Body of pancreas (tissue), 4 donors: ENCODE measurements around the gene GLYAT.
"Not testable (repeated sequence)": the region's sequence is repeated elsewhere in the genome, so short reads cannot be mapped to it uniquely, and the experiment has no call there.

Source experiments
- POLR2A ChIP-seq, 3 donors: fragments of 450-650 bp; IDR thresholded peaks; one replicate each; pipeline ENCODE4 v1.6.1; 2016; ENCODE audit warnings: antibody characterized with exemption in 3 of 3, mild to moderate bottlenecking in 2 of 3
- TF ChIP-seq, protein P1 (sequence below), 7 experiments: fragments of 450-650 bp in 4 of 7; fragments of 200-600 bp in 3 of 7; sonication (generic) in 3 of 7; IDR thresholded peaks; one replicate each; pipeline ENCODE4 v1.5.1; 2016 to 2019; ENCODE audit warnings: antibody characterized with exemption in 7 of 7

DNA sequence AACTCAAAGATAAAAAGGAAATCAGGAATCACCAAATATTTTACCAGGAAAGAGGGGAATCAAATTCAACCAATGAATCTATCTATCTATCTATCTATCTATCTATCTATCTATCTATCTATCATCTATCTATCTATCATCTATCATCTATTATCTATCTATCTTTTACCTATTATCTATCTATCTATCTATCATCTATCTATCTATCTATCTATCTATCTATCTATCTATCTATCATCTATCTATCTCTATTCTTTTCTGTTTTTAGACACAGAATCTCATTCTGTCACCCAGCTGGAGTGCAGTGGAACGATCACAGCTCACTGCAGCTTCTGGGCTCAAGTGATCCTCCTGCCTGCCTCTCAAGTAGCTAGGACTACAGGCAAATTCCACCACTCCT lies 54.2 kb downstream of the GLYAT start:
- TF ChIP-seq POLR2A (IDR thresholded peaks at IDR 0.05) = not testable (repeated sequence)
- TF ChIP-seq, protein P1, sequence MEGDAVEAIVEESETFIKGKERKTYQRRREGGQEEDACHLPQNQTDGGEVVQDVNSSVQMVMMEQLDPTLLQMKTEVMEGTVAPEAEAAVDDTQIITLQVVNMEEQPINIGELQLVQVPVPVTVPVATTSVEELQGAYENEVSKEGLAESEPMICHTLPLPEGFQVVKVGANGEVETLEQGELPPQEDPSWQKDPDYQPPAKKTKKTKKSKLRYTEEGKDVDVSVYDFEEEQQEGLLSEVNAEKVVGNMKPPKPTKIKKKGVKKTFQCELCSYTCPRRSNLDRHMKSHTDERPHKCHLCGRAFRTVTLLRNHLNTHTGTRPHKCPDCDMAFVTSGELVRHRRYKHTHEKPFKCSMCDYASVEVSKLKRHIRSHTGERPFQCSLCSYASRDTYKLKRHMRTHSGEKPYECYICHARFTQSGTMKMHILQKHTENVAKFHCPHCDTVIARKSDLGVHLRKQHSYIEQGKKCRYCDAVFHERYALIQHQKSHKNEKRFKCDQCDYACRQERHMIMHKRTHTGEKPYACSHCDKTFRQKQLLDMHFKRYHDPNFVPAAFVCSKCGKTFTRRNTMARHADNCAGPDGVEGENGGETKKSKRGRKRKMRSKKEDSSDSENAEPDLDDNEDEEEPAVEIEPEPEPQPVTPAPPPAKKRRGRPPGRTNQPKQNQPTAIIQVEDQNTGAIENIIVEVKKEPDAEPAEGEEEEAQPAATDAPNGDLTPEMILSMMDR (IDR thresholded peaks at IDR 0.05) = not testable (repeated sequence)
